ENCODE results near the gene SLC46A1. TPM values are rescaled to one million over a fixed set of nuclear protein-coding genes. Genes with fewer than 3 reads are reported as not detected.
"Not testable (repeated sequence)": the region's sequence is repeated elsewhere in the genome, so short reads cannot be mapped to it uniquely, and the experiment has no call there.

SLC46A1 gene
- 13.0 TPM for total RNA-seq
- long read RNA-seq, full-length matches to known transcripts, result 9 of 18 reads
- long read RNA-seq, partial matches to known transcripts, result 2 of 18 reads
- long read RNA-seq, other reads (novel, unspliced or antisense), result 7 of 18 reads

GRCh38 chr17:28405632-28406472, at the start of gene SLC46A1:
SLC46A1 (minus strand) TSS chr17:28406212; CDS start chr17:28406114, 98 bp downstream.
- no peak for DNase-seq (ENCODE audit: low spot score)

- no peak for DNase-seq (ENCODE audit: low spot score)
Observed at GRCh38 chr17:28449859-28450258, 43.8 kb upstream of the SLC46A1 start.

- no peak for DNase-seq (ENCODE audit: low spot score)
Observed at GRCh38 chr17:28447396-28447760, 41.4 kb upstream of the SLC46A1 start.

GRCh38 chr17:28446716-28447395, 40.8 kb upstream of the SLC46A1 start:
- no peak for DNase-seq (ENCODE audit: low spot score)

GRCh38 chr17:28443901-28444638, 38.1 kb upstream of the SLC46A1 start:
- no peak for DNase-seq (ENCODE audit: low spot score)

- DNase-seq (ENCODE audit: low spot score), result not testable (repeated sequence)
Observed at GRCh38 chr17:28434326-28434725, 28.3 kb upstream of the SLC46A1 start.

- DNase-seq (ENCODE audit: low spot score), result no peak
Observed at GRCh38 chr17:28433721-28434120, 27.7 kb upstream of the SLC46A1 start.

- not testable (repeated sequence) for DNase-seq (ENCODE audit: low spot score)
Observed at GRCh38 chr17:28427982-28428381, 22.0 kb upstream of the SLC46A1 start.

- no peak for DNase-seq (ENCODE audit: low spot score)
Observed at GRCh38 chr17:28427371-28427770, 21.4 kb upstream of the SLC46A1 start.

GRCh38 chr17:28426081-28426519, 20.1 kb upstream of the SLC46A1 start:
- no peak for DNase-seq (ENCODE audit: low spot score)

GRCh38 chr17:28425206-28425605, 19.2 kb upstream of the SLC46A1 start:
- no peak for DNase-seq (ENCODE audit: low spot score)

- no peak for DNase-seq (ENCODE audit: low spot score)
Observed at GRCh38 chr17:28421787-28422305, 15.8 kb upstream of the SLC46A1 start.

GRCh38 chr17:28416703-28417311, 10.8 kb upstream of the SLC46A1 start:
- DNase-seq (ENCODE audit: low spot score), result no peak

- no peak for DNase-seq (ENCODE audit: low spot score)
Observed at GRCh38 chr17:28415886-28416285, 9.9 kb upstream of the SLC46A1 start.

- no peak for DNase-seq (ENCODE audit: low spot score)
Observed at GRCh38 chr17:28413804-28414203, 7.8 kb upstream of the SLC46A1 start.

GRCh38 chr17:28412099-28412498, 6.1 kb upstream of the SLC46A1 start:
- no peak for DNase-seq (ENCODE audit: low spot score)

GRCh38 chr17:28407974-28408306, 1.9 kb upstream of the SLC46A1 start:
- DNase-seq (ENCODE audit: low spot score), result no peak

- no peak for DNase-seq (ENCODE audit: low spot score)
Observed at GRCh38 chr17:28407130-28407973, 1.3 kb upstream of the SLC46A1 start.

GRCh38 chr17:28406473-28406814, 432 bp upstream of the SLC46A1 start:
- no peak for DNase-seq (ENCODE audit: low spot score)
